SH-SY5Y (cell line): ENCODE measurements around the gene SOCS6.

ENCODE experiments used
- GATA2 ChIP-seq: IDR thresholded peaks from 2 replicates; pipeline ENCODE4 v1.6.1; 2011; ENCODE audit warnings: mild to moderate bottlenecking, low read depth, low read length
- GATA3 ChIP-seq: IDR thresholded peaks from 2 replicates; pipeline ENCODE4 v1.6.1; 2011; ENCODE audit warnings: low read depth, mild to moderate bottlenecking, low read length, moderate library complexity

DNA sequence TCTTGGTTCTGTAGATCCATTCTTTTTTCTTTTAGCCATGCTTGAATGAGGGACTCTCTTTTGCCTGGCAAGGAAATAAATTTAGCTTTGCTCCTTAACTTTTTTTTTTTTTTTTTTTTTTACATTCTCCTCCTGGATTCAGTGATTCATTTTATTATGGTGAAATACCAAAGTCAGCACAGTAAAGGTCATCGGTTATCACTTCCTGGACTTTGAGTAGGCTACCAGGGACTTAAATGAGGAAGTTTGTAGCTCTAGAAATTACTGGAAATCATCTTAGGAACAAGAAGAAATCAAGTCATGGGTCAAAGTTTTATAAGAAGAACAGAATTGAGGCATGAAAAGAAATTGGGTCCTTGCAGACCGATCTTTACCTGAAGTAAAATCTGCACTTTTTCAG is 75.0 kb downstream of the SOCS6 start:
- TF ChIP-seq GATA2 (no peak), GATA3 (no peak)
